Measurements from ENCODE around the gene SEMA4B. TPM values are rescaled to one million over a fixed set of nuclear protein-coding genes. Genes with fewer than 3 reads are reported as not detected.

SEMA4B gene
- total RNA-seq, 1 experiment from 2014 or later = 50.2 TPM

- TF ChIP-seq ATF2 (CRISPR knock-in tag; IDR thresholded peaks at IDR 0.05; ENCODE audit: borderline replicate concordance, low read depth) = no peak
- no peak for TF ChIP-seq PRDM15 (CRISPR knock-in tag; IDR thresholded peaks at IDR 0.05)
- no peak for TF ChIP-seq ZNF317 (CRISPR knock-in tag; IDR thresholded peaks at IDR 0.05; ENCODE audit: borderline replicate concordance, low read depth)
- TF ChIP-seq CTCF (IDR thresholded peaks at IDR 0.05) = no peak
- no peak for TF ChIP-seq CDX4 (CRISPR knock-in tag; IDR thresholded peaks at IDR 0.05; ENCODE audit: borderline replicate concordance)
- no peak for TF ChIP-seq USF2 (CRISPR knock-in tag; IDR thresholded peaks at IDR 0.05)
These were observed 64.3 kb downstream of the SEMA4B start, which contains the start of gene NGRN (continued) for GRCh38 chr15:90265271-90266060.

GRCh38 chr15:90266061-90266431 is 64.9 kb downstream of the SEMA4B start:
- CTCF ChIA-PET = interaction anchor here (0.6 to 1.0 kb wide), 4 partner anchors 32 to 123 kb away, joined by 3 to 10 read pairs (median 3); partner anchors contain the start of genes CIB1 and GDPGP1
- ATAC-seq = peak; percentile 34
- TF ChIP-seq ZNF423 (CRISPR knock-in tag; IDR thresholded peaks at IDR 0.05) (no peak), TCF7 (CRISPR knock-in tag; IDR thresholded peaks at IDR 0.05; ENCODE audit: low read depth) (0 out of 2 replicates have a peak, but pooled peaks have one; percentile 33)
- Mint-ChIP-seq H3K4me3 (peak overlapping the region; percentile 95), H3K4me1 (peaks cover 40% of the 10 kb centered on the region), H3K36me3 (peaks cover 28% of the 10 kb centered on the region), H3K9me3 (no peaks in the 10 kb centered on the region), H3K27ac (peak overlapping the region; percentile 97), H3K27me3 (ENCODE audit: low read depth) (no peaks in the 10 kb centered on the region)
- POLR2A ChIA-PET = interaction anchor here (0.6 to 1.3 kb wide), 5 partner anchors 16 to 47 kb away, joined by 3 to 9 read pairs (median 3); partner anchors contain the start of genes CIB1, GDPGP1 and TTLL13
- DNase-seq (ENCODE audit: low spot score) = peak; percentile 37

- Mint-ChIP-seq H3K27ac (no peak overlapping the region; the same call in 1 of the 2 replicates), H3K36me3 (peaks cover 32% of the 10 kb centered on the region), H3K27me3 (ENCODE audit: low read depth) (no peaks in the 10 kb centered on the region), H3K4me1 (peaks cover 40% of the 10 kb centered on the region), H3K9me3 (no peaks in the 10 kb centered on the region), H3K4me3 (peak overlapping the region; percentile 95)
- DNase-seq (ENCODE audit: low spot score) = no peak
- no peak for ATAC-seq
- ChIA-PET CTCF (interaction anchor here (0.6 kb wide), 1 partner anchor 91 kb away, joined by 3 read pairs; no protein-coding TSS in a partner anchor), POLR2A (interaction anchor here (0.6 to 1.3 kb wide), 3 partner anchors 17 to 33 kb away, joined by 3 to 9 read pairs (median 6); partner anchors contain the start of genes CIB1, GDPGP1 and TTLL13)
- TF ChIP-seq HMGA2 (CRISPR knock-in tag; IDR thresholded peaks at IDR 0.05) = no peak
- no peak for TF ChIP-seq ZNF281 (CRISPR knock-in tag; IDR thresholded peaks at IDR 0.05)
- no peak for TF ChIP-seq PRRX2 (CRISPR knock-in tag; IDR thresholded peaks at IDR 0.05)
- TF ChIP-seq JUN (CRISPR knock-in tag; IDR thresholded peaks at IDR 0.05) = no peak
- no peak for TF ChIP-seq CDX4 (CRISPR knock-in tag; IDR thresholded peaks at IDR 0.05; ENCODE audit: borderline replicate concordance)
- no peak for TF ChIP-seq TEAD4 (CRISPR knock-in tag; IDR thresholded peaks at IDR 0.05)
- no peak for TF ChIP-seq EMX1 (CRISPR knock-in tag; IDR thresholded peaks at IDR 0.05)
- no peak for TF ChIP-seq ETV6 (CRISPR knock-in tag; IDR thresholded peaks at IDR 0.05)
- no peak for TF ChIP-seq JAZF1 (CRISPR knock-in tag; IDR thresholded peaks at IDR 0.05)
These were observed 65.4 kb downstream of the SEMA4B start for GRCh38 chr15:90266485-90266884.

Data from WTC11 (cell line).